Measurements from ENCODE around the gene NLRP8.

The NLRP8 gene

DNA sequence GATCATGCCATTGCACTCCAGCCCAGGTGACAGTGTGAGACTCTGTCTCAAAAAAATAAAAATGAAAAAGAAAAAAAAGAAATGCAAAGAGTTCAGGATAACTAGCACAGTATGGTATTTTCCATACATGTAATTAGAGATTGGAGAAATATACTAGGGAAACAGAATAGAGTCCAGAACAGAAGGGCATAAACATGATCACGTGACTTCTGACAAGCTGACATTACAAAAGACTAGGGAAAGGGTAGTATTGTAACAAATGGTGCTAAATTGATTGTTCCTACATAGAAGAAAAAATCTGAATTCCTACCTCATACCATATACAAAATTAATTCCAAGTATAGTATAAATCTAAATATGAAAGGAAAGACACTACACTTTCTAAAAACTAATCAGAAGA is 37.6 kb downstream of the NLRP8 start:
- no peak overlapping the region for H2BK120ac ChIP-seq (ENCODE audit: low read depth, low read length)
- no peaks in the 10 kb centered on the region for H3K27me3 ChIP-seq (ENCODE audit: control insufficient read depth in 3 of 3, insufficient read depth in 3 of 3, low read depth in 1 of 3, low read length in 3 of 3)
- H3K4me3 ChIP-seq (ENCODE audit: low read length in 2 of 2) = no peak overlapping the region
- no peak for DNase-seq (ENCODE audit: low spot score)
- no peak overlapping the region for H3K4ac ChIP-seq (ENCODE audit: low read length)
- no peak overlapping the region for H3K27ac ChIP-seq (replicated peaks; ENCODE audit: low read length)
- no peak overlapping the region for H3K18ac ChIP-seq (ENCODE audit: low read length)
- peaks cover 0 to 25% of the 10 kb centered on the region in 2 donors for H3K9me3 ChIP-seq (replicated peaks in 1 of 2; ENCODE audit: control insufficient read depth in 2 of 2, insufficient read depth in 1 of 2, low read depth in 1 of 2, low read length in 2 of 2)
- no peak overlapping the region for H3K14ac ChIP-seq (ENCODE audit: low read length)
- no peak overlapping the region for H2BK15ac ChIP-seq (ENCODE audit: low read length)
- WGBS, 2 donors (ENCODE audit: extremely low coverage in 2 of 2, insufficient read length in 2 of 2, insufficient replicate concordance in 1 of 2) = no CpG with 5 or more reads among the region's 1 CpG
- no peak overlapping the region for H2BK12ac ChIP-seq (ENCODE audit: low read length)
- no peak overlapping the region for H3K23ac ChIP-seq (ENCODE audit: low read depth, low read length, poor library complexity)
- no peak overlapping the region for H2AK5ac ChIP-seq (ENCODE audit: low read depth, low read length)
- no peak overlapping the region for H2AFZ ChIP-seq (ENCODE audit: low read length)
- H3K4me2 ChIP-seq (ENCODE audit: insufficient read depth, low read length, poor library complexity, severe bottlenecking) = no peak overlapping the region
- no peak overlapping the region for H2BK5ac ChIP-seq (ENCODE audit: low read length)
- no peak overlapping the region for H3K9ac ChIP-seq (ENCODE audit: low read depth, low read length, poor library complexity)
- H3K4me1 ChIP-seq (ENCODE audit: control insufficient read depth in 2 of 2, insufficient read depth in 1 of 2, low read depth in 1 of 2, low read length in 2 of 2) = no peaks in the 10 kb centered on the region
- no peak overlapping the region for H4K8ac ChIP-seq (ENCODE audit: low read depth, low read length)
- no peak overlapping the region for H4K91ac ChIP-seq (ENCODE audit: low read depth, low read length, poor library complexity)
- H3K79me1 ChIP-seq (ENCODE audit: low read depth, low read length) = no peaks in the 10 kb centered on the region
- no peaks in the 10 kb centered on the region for H3K36me3 ChIP-seq (replicated peaks in 1 of 2; ENCODE audit: control insufficient read depth in 2 of 2, insufficient read depth in 2 of 2, low read length in 2 of 2)

DNA sequence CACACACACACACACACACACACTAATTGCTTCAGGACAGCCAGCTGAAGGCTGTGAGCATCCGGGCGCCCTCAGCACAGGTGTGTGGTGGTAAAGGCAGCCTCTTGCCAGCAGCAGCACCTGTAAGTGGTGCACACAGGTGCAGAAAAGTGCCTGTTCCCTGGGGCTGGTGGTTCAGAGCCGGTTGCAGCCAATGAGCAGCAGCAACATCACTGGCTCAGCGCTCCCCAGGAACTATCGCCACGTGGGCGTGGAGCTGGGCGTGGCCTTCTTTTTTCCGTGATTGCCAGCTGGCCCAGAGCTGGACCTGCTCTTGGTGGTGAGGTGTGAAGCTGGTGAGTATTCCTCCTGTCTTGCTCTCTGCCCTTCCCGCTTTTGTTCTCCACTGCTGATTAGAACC is 38.9 kb downstream of the NLRP8 start, which contains the start of gene NLRP5:
TSS of gene NLRP5 (plus strand) at position 289 of the 400 bp plus-strand sequence.
- no peak within 1 kb of the TSS for H2AFZ ChIP-seq (ENCODE audit: low read length)
- H3K9me3 ChIP-seq (replicated peaks in 1 of 2; ENCODE audit: control insufficient read depth in 2 of 2, insufficient read depth in 1 of 2, low read depth in 1 of 2, low read length in 2 of 2) = peaks cover 0 to 18% of the 10 kb centered on the region in 2 donors
- H2BK5ac ChIP-seq (ENCODE audit: low read length) = no peak within 1 kb of the TSS
- H3K18ac ChIP-seq (ENCODE audit: low read length) = no peak within 1 kb of the TSS
- H3K27me3 ChIP-seq (ENCODE audit: control insufficient read depth in 3 of 3, insufficient read depth in 3 of 3, low read depth in 1 of 3, low read length in 3 of 3) = no peaks in the 10 kb centered on the region
- no peak within 1 kb of the TSS for H2BK15ac ChIP-seq (ENCODE audit: low read length)
- H3K4me1 ChIP-seq (ENCODE audit: control insufficient read depth in 2 of 2, insufficient read depth in 1 of 2, low read depth in 1 of 2, low read length in 2 of 2) = no peaks in the 10 kb centered on the region
- H3K4ac ChIP-seq (ENCODE audit: low read length) = no peak within 1 kb of the TSS
- H3K14ac ChIP-seq (ENCODE audit: low read length) = peak within 1 kb of the TSS; percentile 14
- WGBS, 2 donors (ENCODE audit: extremely low coverage in 2 of 2, insufficient read length in 2 of 2, insufficient replicate concordance in 1 of 2) = no CpG with 5 or more reads among the region's 10 CpGs
- no peak within 1 kb of the TSS for H3K4me2 ChIP-seq (ENCODE audit: insufficient read depth, low read length, poor library complexity, severe bottlenecking)
- no peak within 1 kb of the TSS for H2BK12ac ChIP-seq (ENCODE audit: low read length)
- H2AK5ac ChIP-seq (ENCODE audit: low read depth, low read length) = no peak within 1 kb of the TSS
- no peak within 1 kb of the TSS for H3K9ac ChIP-seq (ENCODE audit: low read depth, low read length, poor library complexity)
- H4K8ac ChIP-seq (ENCODE audit: low read depth, low read length) = peak within 1 kb of the TSS; percentile 43
- peak within 1 kb of the TSS in 1 of 2 donors; percentile 30 for H3K4me3 ChIP-seq (ENCODE audit: low read length in 2 of 2)
- no peak within 1 kb of the TSS for H3K23ac ChIP-seq (ENCODE audit: low read depth, low read length, poor library complexity)
- H2BK120ac ChIP-seq (ENCODE audit: low read depth, low read length) = no peak within 1 kb of the TSS
- no peak for DNase-seq (ENCODE audit: low spot score)
- no peak within 1 kb of the TSS for H3K27ac ChIP-seq (replicated peaks; ENCODE audit: low read length)
- no peaks in the 10 kb centered on the region for H3K36me3 ChIP-seq (replicated peaks in 1 of 2; ENCODE audit: control insufficient read depth in 2 of 2, insufficient read depth in 2 of 2, low read length in 2 of 2)
- H4K91ac ChIP-seq (ENCODE audit: low read depth, low read length, poor library complexity) = no peak within 1 kb of the TSS
- no peaks in the 10 kb centered on the region for H3K79me1 ChIP-seq (ENCODE audit: low read depth, low read length)

DNA sequence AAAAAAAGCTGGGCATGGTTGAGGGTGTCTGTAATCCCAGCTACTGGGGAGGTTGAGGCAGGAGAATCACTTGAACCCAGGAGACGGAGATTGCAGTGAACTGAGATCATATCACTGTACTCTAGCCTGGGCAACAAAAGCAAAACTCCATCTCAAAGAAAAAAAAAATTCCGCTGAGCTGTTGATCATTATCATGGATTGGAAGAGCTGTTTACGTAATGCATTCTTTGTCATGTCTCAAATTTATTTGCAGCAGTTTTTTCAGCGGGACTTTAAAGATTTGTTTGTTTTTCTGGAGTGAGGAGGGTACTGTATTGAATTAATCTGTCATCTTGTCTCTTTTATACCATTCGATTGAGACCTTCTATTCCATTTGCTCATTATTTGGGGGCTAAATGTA is 43.2 kb downstream of the NLRP8 start:
- Histone ChIP-seq H3K4me2 (ENCODE audit: insufficient read depth, low read length, poor library complexity, severe bottlenecking) (no peak overlapping the region), H2BK120ac (ENCODE audit: low read depth, low read length) (no peak overlapping the region), H3K23ac (ENCODE audit: low read depth, low read length, poor library complexity) (no peak overlapping the region), H2AK5ac (ENCODE audit: low read depth, low read length) (no peak overlapping the region), H3K4me3 (ENCODE audit: low read length in 2 of 2) (no peak overlapping the region), H3K27me3 (ENCODE audit: control insufficient read depth in 3 of 3, insufficient read depth in 3 of 3, low read depth in 1 of 3, low read length in 3 of 3) (no peaks in the 10 kb centered on the region), H2BK5ac (ENCODE audit: low read length) (no peak overlapping the region), H3K4ac (ENCODE audit: low read length) (no peak overlapping the region), H3K4me1 (ENCODE audit: control insufficient read depth in 2 of 2, insufficient read depth in 1 of 2, low read depth in 1 of 2, low read length in 2 of 2) (no peaks in the 10 kb centered on the region), H3K9me3 (replicated peaks in 1 of 2; ENCODE audit: control insufficient read depth in 2 of 2, insufficient read depth in 1 of 2, low read depth in 1 of 2, low read length in 2 of 2) (peaks cover 0 to 25% of the 10 kb centered on the region in 2 donors), H2AFZ (ENCODE audit: low read length) (no peak overlapping the region), H4K91ac (ENCODE audit: low read depth, low read length, poor library complexity) (no peak overlapping the region), H3K27ac (replicated peaks; ENCODE audit: low read length) (no peak overlapping the region), H3K14ac (ENCODE audit: low read length) (no peak overlapping the region), H2BK12ac (ENCODE audit: low read length) (no peak overlapping the region), H3K9ac (ENCODE audit: low read depth, low read length, poor library complexity) (no peak overlapping the region), H2BK15ac (ENCODE audit: low read length) (no peak overlapping the region), H3K18ac (ENCODE audit: low read length) (no peak overlapping the region), H3K36me3 (replicated peaks in 1 of 2; ENCODE audit: control insufficient read depth in 2 of 2, insufficient read depth in 2 of 2, low read length in 2 of 2) (no peaks in the 10 kb centered on the region), H3K79me1 (ENCODE audit: low read depth, low read length) (no peaks in the 10 kb centered on the region), H4K8ac (ENCODE audit: low read depth, low read length) (no peak overlapping the region)
- DNase-seq (ENCODE audit: low spot score) = no peak
- no CpG with 5 or more reads among the region's 5 CpGs for WGBS, 2 donors (ENCODE audit: extremely low coverage in 2 of 2, insufficient read length in 2 of 2, insufficient replicate concordance in 1 of 2)

DNA sequence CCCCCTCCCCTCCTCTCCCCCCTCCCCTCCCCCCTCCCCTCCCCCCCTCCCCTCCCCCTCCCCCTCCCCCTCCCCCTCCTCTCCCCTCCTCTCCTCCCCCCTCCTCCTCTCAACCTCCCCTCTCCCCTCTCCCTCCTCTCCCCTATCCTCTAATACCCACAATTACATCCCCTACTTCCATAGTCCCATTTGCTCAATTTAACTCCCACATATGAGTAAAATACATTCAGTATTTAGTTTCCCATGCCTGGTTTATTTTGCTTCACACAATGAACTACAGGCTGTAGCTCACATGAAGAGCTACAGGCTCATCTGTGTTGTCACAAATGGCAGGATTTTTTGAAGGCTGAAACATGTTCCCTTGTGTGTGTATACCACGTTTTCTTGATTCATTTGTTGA is 45.9 kb downstream of the NLRP8 start:
- no CpG with 5 or more reads among the region's 1 CpG for WGBS, 2 donors (ENCODE audit: extremely low coverage in 2 of 2, insufficient read length in 2 of 2, insufficient replicate concordance in 1 of 2)
- H3K4ac ChIP-seq (ENCODE audit: low read length) = no peak overlapping the region
- H3K23ac ChIP-seq (ENCODE audit: low read depth, low read length, poor library complexity) = no peak overlapping the region

More for the DNA sequence above, 45.9 kb downstream of the NLRP8 start:
- H3K79me1 ChIP-seq (ENCODE audit: low read depth, low read length) = no peaks in the 10 kb centered on the region
- no peak overlapping the region for H2BK15ac ChIP-seq (ENCODE audit: low read length)
- H3K4me1 ChIP-seq (ENCODE audit: control insufficient read depth in 2 of 2, insufficient read depth in 1 of 2, low read depth in 1 of 2, low read length in 2 of 2) = no peaks in the 10 kb centered on the region
- H2BK120ac ChIP-seq (ENCODE audit: low read depth, low read length) = no peak overlapping the region
- no peak overlapping the region for H3K4me2 ChIP-seq (ENCODE audit: insufficient read depth, low read length, poor library complexity, severe bottlenecking)
- H2AK5ac ChIP-seq (ENCODE audit: low read depth, low read length) = no peak overlapping the region
- no peaks in the 10 kb centered on the region for H3K36me3 ChIP-seq (replicated peaks in 1 of 2; ENCODE audit: control insufficient read depth in 2 of 2, insufficient read depth in 2 of 2, low read length in 2 of 2)
- no peak overlapping the region for H3K27ac ChIP-seq (replicated peaks; ENCODE audit: low read length)
- H3K27me3 ChIP-seq (ENCODE audit: control insufficient read depth in 3 of 3, insufficient read depth in 3 of 3, low read depth in 1 of 3, low read length in 3 of 3) = no peaks in the 10 kb centered on the region
- no peak overlapping the region for H3K18ac ChIP-seq (ENCODE audit: low read length)
- no peak overlapping the region for H2BK5ac ChIP-seq (ENCODE audit: low read length)
- H3K9ac ChIP-seq (ENCODE audit: low read depth, low read length, poor library complexity) = no peak overlapping the region
- no peak overlapping the region for H3K4me3 ChIP-seq (ENCODE audit: low read length in 2 of 2)
- no peak overlapping the region for H2AFZ ChIP-seq (ENCODE audit: low read length)
- DNase-seq (ENCODE audit: low spot score) = no peak
- peaks cover 0 to 17% of the 10 kb centered on the region in 2 donors for H3K9me3 ChIP-seq (replicated peaks in 1 of 2; ENCODE audit: control insufficient read depth in 2 of 2, insufficient read depth in 1 of 2, low read depth in 1 of 2, low read length in 2 of 2)
- no peak overlapping the region for H3K14ac ChIP-seq (ENCODE audit: low read length)
- no peak overlapping the region for H4K91ac ChIP-seq (ENCODE audit: low read depth, low read length, poor library complexity)
- no peak overlapping the region for H2BK12ac ChIP-seq (ENCODE audit: low read length)
- no peak overlapping the region for H4K8ac ChIP-seq (ENCODE audit: low read depth, low read length)

All from neuronal stem cell (in vitro differentiated cells).